Activated effector memory CD4-positive, alpha-beta T cell treated with anti-CD3 and anti-CD28 coated beads, Interleukin-2, amount 50 U/mL, for 16 hours (primary cell): ENCODE results near the gene RNU1-2.
"Not testable (repeated sequence)": the region's sequence is repeated elsewhere in the genome, so short reads cannot be mapped to it uniquely, and the experiment has no call there.

Experiments
- DNase-seq: peaks from one replicate; pipeline ENCODE4 v3.0.0-alpha.2; 2020

RNU1-2 gene

GRCh38 chr1:16888860-16889816, 6.6 kb upstream of the RNU1-2 start:
- DNase-seq: peak; percentile 82

DNA sequence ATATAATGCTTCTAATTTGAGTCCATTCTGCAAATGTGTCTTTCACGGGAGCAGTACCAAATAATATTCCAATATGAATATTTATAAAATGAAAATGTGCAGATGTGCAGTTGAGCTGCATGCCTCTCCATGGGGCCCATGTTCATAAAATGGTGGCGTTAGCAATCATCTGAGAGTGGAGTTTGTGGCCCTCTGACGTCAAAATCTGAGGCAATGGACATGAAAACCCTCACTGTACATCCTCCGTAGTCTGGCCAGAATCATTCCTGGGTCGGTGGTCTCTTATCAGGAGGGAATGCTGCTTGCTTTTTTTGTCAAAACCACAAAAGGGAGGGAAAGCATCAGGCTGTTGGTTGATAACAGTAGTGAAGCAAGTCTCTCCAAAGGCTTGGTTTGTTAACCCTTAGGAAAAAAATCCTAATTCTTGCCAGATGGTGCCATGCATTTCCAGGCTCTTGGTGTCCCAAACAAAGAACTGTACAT, 5.2 kb upstream of the RNU1-2 start:
- not testable (repeated sequence) for DNase-seq

DNA sequence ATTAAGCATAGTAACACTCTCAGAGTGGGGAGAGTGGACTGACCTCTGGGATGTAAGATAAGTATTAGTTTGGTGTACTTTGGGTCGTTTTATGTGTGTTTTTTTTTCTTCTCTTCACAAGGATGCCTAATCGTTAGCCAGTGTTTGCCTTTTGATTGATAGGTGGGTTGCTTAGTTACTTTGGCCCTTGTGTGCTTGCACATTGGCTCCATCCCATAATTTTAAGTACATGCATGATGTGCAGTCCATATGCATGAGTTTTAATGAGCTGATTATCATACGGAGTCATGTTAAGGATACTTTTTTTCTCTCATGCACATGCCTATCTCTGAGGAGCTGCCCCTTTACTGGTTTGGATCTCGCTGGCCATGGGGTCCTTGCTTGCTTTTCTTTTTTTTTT, 4.7 kb upstream of the RNU1-2 start:
- not testable (repeated sequence) for DNase-seq

DNA sequence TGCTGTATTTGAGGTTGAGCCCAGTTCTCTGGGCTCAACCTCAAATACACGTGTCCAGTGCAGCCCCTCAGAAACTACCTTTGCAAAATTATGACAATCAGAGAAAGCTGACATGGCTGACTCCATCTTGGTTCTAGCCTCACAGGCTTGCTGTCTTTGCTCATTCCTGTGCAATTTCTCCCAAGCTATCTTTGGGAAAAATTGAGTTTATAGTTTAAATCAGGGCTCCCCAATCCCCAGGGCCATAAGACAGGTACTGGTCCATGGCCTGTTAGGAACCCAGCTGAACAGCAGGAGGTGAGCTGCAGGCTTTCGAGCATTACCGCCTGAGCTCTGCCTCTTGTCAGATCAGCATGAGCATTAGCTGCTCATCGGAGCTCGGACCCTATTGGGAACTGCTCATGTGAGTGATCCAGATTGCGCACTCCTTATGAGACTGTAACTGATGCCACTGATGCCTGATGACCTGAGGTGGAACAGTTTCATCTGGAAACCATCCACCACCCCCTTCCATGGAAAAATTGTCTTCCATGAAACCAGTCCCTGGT, 2.7 kb upstream of the RNU1-2 start:
- not testable (repeated sequence) for DNase-seq

DNA sequence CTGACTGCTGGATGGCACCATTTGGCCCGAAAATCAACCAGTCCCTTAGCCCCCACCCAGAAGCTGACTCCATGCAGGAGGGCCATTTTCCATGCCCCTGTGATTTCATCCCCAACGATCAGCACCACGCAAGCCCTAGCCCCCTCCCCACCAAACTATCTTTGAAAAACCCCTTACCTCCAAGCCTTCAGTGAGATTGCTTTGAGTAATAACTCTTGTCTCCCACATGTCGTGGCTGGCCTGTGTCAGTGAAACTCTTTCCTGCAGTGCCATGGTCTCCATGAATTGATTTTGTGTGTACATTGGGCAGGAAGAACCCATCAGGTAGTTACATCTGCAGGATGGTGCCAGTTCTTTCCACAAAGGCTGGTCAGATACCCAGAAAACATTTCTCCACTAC, 2.0 kb upstream of the RNU1-2 start:
- DNase-seq: not testable (repeated sequence)

DNA sequence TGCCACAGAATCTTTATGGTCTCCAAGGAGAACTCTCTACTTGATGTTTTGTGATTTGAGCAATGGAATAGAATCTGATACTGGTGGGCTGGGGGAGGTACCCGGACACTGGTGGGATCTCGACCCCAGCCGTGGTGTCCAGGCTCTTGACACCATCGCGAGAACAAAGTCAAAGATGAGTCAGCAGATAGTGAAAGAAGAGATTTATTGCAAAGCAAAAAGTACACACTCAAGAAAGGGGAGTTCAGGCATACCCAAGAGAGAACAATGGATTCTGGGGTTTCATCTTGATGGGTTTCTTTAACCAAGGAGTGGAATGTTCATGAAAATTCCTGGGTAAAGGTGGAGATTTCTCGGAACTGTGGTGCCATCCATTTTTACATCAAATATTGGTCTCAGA, 1.4 kb upstream of the RNU1-2 start:
- not testable (repeated sequence) for DNase-seq

- not testable (repeated sequence) for DNase-seq
Observed at GRCh38 chr1:16895233-16895597, 565 bp upstream of the RNU1-2 start.

DNA sequence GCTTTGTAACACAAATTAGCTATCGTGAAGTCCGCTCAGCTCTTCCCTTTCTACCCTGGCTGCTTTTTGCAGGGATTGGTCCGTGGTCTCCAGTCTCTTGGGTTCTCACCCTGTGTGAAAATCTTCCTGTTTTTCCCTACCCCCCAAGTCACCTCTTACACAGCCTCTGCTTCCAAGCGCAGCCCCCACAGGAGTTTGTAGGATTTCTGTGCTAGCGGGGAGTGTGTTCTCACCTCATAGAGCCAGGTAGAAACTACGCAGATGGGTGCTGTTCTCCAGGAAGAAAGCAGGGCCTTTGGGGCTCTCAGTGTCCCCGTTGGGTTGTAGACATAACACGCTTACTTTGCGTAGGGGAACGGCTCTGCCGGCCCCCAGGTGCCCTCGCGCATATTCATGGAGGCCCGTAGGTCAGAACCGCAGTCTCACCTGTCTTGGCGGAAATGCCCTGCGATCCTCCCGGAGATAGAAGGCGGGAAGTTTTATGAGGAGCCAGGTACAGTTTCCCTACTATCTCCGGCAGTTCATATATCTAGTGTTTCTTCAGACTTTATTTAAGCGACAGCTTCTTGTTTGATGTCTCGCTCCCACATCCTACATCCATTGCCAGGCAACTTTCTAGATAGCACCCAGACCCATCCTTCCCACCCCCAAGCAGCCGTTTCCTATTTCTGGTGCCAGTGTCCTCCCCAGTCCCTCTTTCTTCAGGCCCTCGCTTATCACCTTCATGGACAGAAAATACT, 706 bp downstream of the RNU1-2 start:
- peak; percentile 91 for DNase-seq

DNA sequence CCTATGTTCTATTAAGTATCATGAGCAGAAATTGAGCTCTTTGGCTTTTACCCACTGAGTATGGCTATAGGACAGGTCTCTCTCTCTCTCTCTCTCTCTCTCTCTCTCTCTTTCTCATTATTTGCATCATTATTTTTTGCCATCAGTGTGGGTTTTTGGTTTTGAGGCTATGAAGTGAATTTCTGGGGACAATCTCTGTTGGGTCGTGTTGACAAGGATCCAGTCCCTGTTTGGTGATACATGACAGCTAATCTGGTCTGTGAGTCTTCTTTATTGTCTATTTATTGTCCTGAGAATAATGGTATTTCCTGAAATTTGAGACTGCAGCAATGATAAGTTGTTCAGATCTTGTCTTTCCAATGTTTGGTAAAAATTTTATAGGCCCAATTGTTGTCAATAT, 1.9 kb downstream of the RNU1-2 start:
- DNase-seq: not testable (repeated sequence)

GRCh38 chr1:16898298-16898697, 2.5 kb downstream of the RNU1-2 start:
- not testable (repeated sequence) for DNase-seq

- not testable (repeated sequence) for DNase-seq
Observed at GRCh38 chr1:16899020-16899419, 3.2 kb downstream of the RNU1-2 start.

GRCh38 chr1:16900751-16901150, 5.0 kb downstream of the RNU1-2 start:
- DNase-seq: no peak

DNA sequence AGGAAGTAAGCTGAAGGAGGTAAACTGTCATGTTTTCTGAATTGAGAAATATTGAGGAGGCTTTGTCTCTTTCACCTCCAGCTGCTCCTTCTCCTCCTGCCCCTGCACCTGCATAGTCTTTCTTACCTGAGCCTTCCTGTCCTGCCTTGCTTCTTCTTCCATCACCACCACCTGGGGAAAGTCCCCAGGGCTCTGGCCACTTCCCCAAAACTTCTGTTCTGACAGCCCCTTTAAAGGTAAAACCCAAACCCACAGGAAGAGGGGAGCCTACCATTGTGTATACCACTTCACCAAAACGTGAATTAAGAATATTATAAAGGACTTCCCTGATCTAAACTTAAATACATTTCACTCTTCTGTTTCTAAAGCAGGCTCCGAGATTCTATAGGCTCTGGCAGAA, 5.6 kb downstream of the RNU1-2 start:
- DNase-seq: not testable (repeated sequence)

GRCh38 chr1:16903054-16903453, 7.3 kb downstream of the RNU1-2 start:
- DNase-seq: no peak

DNA sequence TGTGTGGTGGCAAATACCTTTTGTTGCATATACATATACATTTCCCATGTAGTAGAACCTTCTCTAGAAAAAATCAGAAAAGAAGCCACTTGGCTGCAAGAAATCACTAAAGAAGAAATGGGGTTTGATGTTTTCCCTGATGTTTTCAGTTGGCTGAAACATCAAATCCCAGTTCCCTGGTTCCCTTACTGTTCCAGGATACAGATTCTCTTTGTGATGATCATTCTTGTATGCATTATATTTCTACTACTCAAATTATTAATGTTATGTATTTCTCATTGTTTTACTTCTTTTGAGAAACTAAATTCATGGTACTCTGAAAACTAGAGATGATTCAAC, 7.6 kb downstream of the RNU1-2 start:
- DNase-seq: no peak

GRCh38 chr1:16904560-16905109, 8.9 kb downstream of the RNU1-2 start:
- peak; percentile 99 for DNase-seq

- DNase-seq: peak; percentile 77
Observed at GRCh38 chr1:16905110-16905867, 9.5 kb downstream of the RNU1-2 start.

DNA sequence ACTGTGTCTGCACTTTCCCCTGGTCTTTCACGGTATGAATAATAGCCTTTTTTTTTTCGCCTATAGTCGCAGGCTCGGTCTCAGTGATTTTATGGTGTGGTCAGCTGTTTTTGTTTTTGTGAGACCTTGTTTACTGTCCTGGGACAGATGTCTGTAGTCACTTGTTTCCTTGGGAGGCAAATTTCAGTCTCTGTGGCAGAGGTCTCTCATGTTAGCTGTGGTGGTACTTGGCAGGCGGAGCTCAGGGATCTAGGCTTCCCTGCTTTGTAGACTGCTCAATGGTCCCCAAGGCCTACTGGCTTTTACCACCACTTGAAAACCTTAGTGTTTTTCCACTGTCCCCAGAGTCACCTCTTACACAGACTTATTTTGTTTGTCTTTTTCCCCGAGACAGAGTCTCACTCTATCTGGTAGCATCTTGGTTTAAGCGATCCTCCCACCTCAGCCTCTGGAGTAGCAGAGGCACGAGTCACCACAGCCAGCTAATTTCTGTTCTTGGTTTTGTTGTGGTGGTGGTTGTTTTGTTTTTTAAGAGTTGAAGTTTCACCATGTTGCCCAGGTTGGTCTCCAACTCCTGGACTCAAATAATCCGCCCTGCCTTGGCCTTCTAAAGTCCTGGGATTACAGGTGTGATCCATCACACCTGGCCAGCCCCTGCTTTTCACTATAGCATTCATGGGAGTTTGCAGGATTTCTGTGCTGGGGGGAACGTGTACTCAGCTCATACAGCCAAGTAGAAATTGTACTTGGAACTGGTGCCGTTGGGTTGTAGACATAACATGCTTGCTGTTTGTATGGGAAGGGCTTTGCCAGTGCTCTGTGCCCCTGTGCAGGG, 10.3 kb downstream of the RNU1-2 start:
- no peak for DNase-seq

DNA sequence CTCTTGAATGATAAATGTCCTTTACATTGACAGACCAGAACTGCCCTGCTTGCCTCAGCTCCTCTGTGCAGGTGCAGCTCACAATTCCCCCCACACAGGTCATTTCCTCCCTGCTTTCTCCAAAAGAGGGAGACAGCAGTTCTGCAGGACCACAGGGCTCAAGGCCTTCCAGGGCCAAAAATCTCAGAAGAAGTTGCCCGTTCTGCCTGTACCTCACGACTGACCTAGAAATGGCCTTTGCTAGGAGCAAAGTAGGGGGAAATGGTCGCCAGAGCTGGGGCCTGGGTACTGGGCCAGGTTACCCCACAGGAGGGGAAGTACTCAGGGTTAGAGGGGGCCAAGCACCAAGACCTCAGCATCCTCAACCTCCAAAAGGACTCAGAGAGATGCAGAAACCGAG, 11.1 kb downstream of the RNU1-2 start:
- DNase-seq: no peak

DNA sequence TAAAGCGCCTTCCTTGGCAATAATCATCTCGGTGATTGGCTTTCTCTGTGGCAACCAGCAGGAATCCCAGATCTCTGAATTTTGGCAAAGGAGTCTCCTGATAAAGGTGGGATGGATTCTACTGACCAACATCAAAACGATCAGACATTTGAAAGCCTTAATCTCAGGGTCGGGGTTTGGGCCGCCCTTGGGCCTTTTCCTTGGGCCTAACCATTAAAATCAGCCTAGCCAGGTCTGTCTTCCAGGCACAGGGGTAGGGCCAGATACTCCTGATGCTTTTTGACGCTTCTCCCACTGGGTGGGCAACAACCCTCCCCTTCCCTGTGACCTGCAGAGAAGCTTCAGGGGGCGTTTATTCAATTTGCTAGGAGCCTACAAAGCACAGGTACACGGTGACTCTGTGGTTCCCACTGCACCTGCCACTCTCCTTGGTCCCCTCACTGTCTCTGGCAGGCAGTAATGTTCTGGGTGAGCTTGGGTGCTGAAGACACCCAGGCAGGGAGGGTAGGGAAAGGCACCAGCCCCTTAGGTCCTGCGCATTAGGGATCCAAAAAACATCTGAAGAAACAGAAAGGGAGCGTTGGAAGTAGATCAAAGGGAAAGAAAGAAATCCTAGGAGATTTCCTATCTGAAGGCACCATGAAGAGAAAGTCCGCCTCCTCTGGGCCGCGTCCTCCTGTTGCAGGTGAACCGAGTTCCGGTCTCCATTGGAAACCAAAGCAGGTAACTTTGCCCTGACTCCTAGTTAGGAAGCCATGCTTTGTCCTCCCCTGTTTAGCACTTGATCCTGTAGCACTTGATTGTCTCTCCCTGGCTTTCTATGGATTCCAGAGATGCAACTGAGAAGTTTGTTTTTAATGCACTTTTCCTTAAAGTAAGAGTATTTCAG, 12.3 kb downstream of the RNU1-2 start:
- no peak for DNase-seq
